Purkinje cell (primary cell): Measurements from ENCODE around the gene SYNE3. TPM values are rescaled to one million over a fixed set of nuclear protein-coding genes. Genes with fewer than 3 reads are reported as not detected.

Source experiments
- polyA plus RNA-seq: library from polyadenylated mRNA; unstranded; fragments of >200 nt; fragmentation: Nextera tagmentation; gene quantifications from 2 replicates; pipeline ENCODE4 v1.2.1, GENCODE V29; 2014

The SYNE3 gene, protein sequence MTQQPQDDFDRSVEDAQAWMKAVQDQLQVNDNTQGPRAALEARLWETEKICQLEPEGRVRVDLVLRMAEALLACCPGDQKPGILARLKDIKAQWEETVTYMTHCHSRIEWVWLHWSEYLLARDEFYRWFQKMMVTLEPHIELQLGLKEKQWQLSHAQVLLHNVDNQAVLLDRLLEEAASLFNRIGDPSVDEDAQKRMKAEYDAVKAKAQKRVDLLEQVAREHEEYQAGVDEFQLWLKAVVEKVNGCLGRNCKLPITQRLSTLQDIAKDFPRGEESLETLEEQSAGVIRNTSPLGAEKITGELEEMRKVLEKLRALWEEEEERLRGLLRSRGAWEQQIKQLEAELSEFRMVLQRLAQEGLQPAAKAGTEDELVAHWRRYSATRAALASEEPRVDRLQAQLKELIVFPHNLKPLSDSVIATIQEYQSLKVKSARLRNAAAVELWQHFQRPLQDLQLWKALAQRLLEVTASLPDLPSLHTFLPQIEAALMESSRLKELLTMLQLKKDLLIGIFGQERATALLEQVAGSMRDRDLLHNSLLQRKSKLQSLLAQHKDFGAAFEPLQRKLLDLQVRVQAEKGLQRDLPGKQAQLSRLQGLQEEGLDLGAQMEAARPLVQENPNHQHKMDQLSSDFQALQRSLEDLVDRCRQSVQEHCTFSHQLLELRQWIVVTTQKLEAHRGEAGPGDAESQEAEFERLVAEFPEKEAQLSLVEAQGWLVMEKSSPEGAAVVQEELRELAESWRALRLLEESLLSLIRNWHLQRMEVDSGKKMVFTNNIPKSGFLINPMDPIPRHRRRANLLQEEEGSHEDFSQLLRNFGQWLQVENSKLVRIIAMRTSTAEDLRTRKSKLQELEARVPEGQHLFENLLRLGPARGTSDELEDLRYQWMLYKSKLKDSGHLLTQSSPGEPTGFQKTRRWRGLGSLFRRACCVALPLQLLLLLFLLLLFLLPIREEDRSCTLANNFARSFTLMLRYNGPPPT
- 0.97 and 1.6 TPM in 2 replicates for polyA plus RNA-seq

GRCh38 chr14:95516554-95517181 lies at the start of gene SYNE3:
TSS of gene SYNE3 (minus strand) at chr14:95516650. CDS start at chr14:95475821, 40,829 bp downstream.

DNA sequence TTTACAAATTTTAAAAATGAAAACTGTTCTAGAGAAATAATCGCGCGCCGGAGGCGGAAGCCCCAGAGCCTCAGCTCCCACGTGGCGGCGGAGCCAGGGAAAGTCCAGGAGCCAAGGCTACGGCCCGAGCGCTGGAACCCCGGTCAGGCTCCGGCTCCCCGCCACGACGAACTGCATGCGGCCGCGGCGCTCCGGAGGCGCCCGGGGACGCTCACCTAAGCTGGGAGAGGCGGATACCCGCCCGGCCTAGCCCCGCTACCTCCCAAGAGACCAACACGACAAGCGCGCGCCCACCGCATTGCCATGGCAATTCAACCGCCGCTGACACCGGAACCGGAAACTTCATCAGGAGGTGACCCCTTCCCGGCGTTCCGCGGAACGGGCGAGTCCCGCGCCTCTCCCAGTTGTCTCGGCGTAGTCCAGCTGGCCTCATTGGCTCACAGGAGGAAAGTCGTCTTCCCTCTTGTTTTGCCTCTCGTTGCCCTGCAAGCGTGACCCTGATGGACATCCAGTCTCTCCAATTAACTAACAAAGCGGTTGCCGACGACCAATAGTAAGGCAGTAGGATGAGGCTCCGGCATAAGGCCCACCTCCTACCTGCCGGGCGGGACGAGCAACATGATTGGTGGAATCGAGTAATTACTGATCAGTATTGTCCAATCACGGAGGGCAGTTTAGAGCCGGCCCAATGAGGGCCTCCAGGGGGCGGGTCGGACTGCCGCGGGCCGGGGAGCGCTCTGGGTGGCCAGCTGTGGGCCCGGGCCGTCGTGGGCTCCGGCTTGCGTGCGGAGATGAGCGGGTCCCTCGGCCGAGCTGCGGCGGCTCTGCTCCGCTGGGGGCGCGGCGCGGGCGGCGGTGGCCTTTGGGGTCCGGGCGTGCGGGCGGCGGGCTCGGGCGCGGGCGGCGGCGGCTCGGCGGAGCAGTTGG lies 18.1 kb upstream of the SYNE3 start, which contains the start of gene GLRX5:
Gene GLRX5, plus strand, starts transcription at position 752 of the 927 bp plus-strand sequence. Its CDS starts 40 bp downstream, at position 792.

Other genes starting within 250 kb of the SYNE3 start
- gene CLMN, start 196.7 kb downstream of the SYNE3 start, polyA plus RNA-seq, result 68.4 and 126 TPM in 2 replicates
- 37.4 and 39.7 TPM in 2 replicates for gene GLRX5, start 18.4 kb upstream of the SYNE3 start, polyA plus RNA-seq
- gene TCL1B, start 169.8 kb upstream of the SYNE3 start, polyA plus RNA-seq, result not detected in 2 replicates
- gene TCL1A, start 197.5 kb upstream of the SYNE3 start, polyA plus RNA-seq, result not detected in 2 replicates